IMR-90 (cell line): ENCODE results near the gene DSCAML1. TPM values are rescaled to one million over a fixed set of nuclear protein-coding genes. Genes with fewer than 3 reads are reported as not detected.

Experiments used
- ATAC-seq: fragments of 200-7000 bp; cut with Tn5 transposase; 2 replicates; pipeline ENCODE4 v1.9.1; 2020; ENCODE audit warnings: low read depth, mild to moderate bottlenecking, moderate library complexity
- BruUV-seq: library from RNA; stranded (reverse); fragments of 400-500 nt; replicated peaks from 2 replicates; lab custom pipeline; 2021; lab: Mats Ljungman, UMichigan
- CTCF ChIA-PET: fragments of 300-600 bp; formaldehyde crosslinking; extraction: SDS; loops from one replicate; lab custom pipeline; 2021; ENCODE audit warnings: antibody characterized with exemption; lab: Yijun Ruan, JAX
- POLR2A ChIA-PET: fragments of 300-600 bp; sonication (Branson Sonifier 250); formaldehyde crosslinking; loops from one replicate; lab custom pipeline; 2022; ENCODE audit warnings: antibody characterized with exemption; ENCODE audit not compliant: unreplicated experiment; lab: Charles Lee
- DNase-seq: peaks from one replicate; pipeline ENCODE4 v3.0.0; 2013
- H2AFZ ChIP-seq: replicated peaks from 2 replicates; pipeline ENCODE3; 2013; ENCODE audit warnings: low read length, mild to moderate bottlenecking; ENCODE audit not compliant: poor library complexity
- H2AK5ac ChIP-seq: 2 replicates; pipeline ENCODE4 v1.6.1; 2013; ENCODE audit warnings: low read depth, low read length, inconsistent platforms
- H2AK9ac ChIP-seq: replicated peaks from 2 replicates; pipeline ENCODE3; 2013; ENCODE audit warnings: mild to moderate bottlenecking, low read depth, low read length, moderate library complexity; ENCODE audit not compliant: poor library complexity
- H2BK120ac ChIP-seq: 2 replicates; pipeline ENCODE4 v1.6.1; 2013; ENCODE audit warnings: low read depth, low read length, inconsistent platforms
- H2BK15ac ChIP-seq: 3 replicates; pipeline ENCODE4 v1.6.1; 2013; ENCODE audit warnings: low read depth, low read length, inconsistent platforms
- H2BK20ac ChIP-seq: 2 replicates; pipeline ENCODE4 v1.6.1; 2013; ENCODE audit warnings: low read depth, mild to moderate bottlenecking, inconsistent platforms, low read length, moderate library complexity
- H2BK5ac ChIP-seq: 2 replicates; pipeline ENCODE4 v1.6.1; 2013; ENCODE audit warnings: mild to moderate bottlenecking, low read depth, low read length, inconsistent platforms; ENCODE audit not compliant: poor library complexity, severe bottlenecking
- H3K14ac ChIP-seq: replicated peaks from 2 replicates; pipeline ENCODE4 v1.6.1; 2013; ENCODE audit warnings: low read depth, low read length, inconsistent platforms
- H3K18ac ChIP-seq: 2 replicates; pipeline ENCODE4 v1.6.1; 2013; ENCODE audit warnings: low read depth, low read length, control low read depth
- H3K23ac ChIP-seq: 2 replicates; pipeline ENCODE4 v1.6.1; 2013; ENCODE audit warnings: low read depth, low read length, inconsistent platforms
- H3K27ac ChIP-seq: 2 replicates; pipeline ENCODE4 v1.5.1; 2013; ENCODE audit warnings: mild to moderate bottlenecking, control low read depth, low read length; ENCODE audit not compliant: insufficient read depth
- H3K27me3 ChIP-seq: 2 replicates; pipeline ENCODE4 v1.6.1; 2013; ENCODE audit warnings: low read length; ENCODE audit not compliant: control insufficient read depth, insufficient read depth
- H3K36me3 ChIP-seq: 2 replicates; pipeline ENCODE4 v1.6.1; 2013; ENCODE audit warnings: low read length, mixed read lengths; ENCODE audit not compliant: control insufficient read depth, insufficient read depth
- H3K4ac ChIP-seq: 2 replicates; pipeline ENCODE4 v1.6.1; 2013; ENCODE audit warnings: low read depth, low read length, inconsistent platforms
- H3K4me1 ChIP-seq: 2 replicates; pipeline ENCODE4 v1.6.1; 2013; ENCODE audit warnings: low read length, mixed read lengths; ENCODE audit not compliant: control insufficient read depth, insufficient read depth
- H3K4me2 ChIP-seq: 2 replicates; pipeline ENCODE4 v1.6.1; 2013; ENCODE audit warnings: low read depth, mild to moderate bottlenecking, control low read depth, low read length, moderate library complexity
- H3K4me3 ChIP-seq: 2 replicates; pipeline ENCODE4 v1.5.1; 2013; ENCODE audit warnings: low read depth, mild to moderate bottlenecking, control low read depth, low read length, moderate library complexity; ENCODE audit not compliant: insufficient read depth
- H3K56ac ChIP-seq: 2 replicates; pipeline ENCODE4 v1.6.1; 2013; ENCODE audit warnings: low read length, inconsistent platforms; ENCODE audit not compliant: insufficient read depth; ENCODE audit errors: extremely low read depth
- H3K79me1 ChIP-seq, 2 experiments: 2 replicates each; pipeline ENCODE4 v1.6.1; 2013; ENCODE audit warnings: low read length in 2 of 2, inconsistent platforms in 1 of 2, low read depth in 1 of 2
- H3K9ac ChIP-seq: 2 replicates; pipeline ENCODE4 v1.6.1; 2013; ENCODE audit warnings: low read depth, low read length, control low read depth
- H3K9me1 ChIP-seq: 2 replicates; pipeline ENCODE4 v1.6.1; 2013; ENCODE audit warnings: low read length, inconsistent platforms; ENCODE audit not compliant: insufficient read depth
- H3K9me3 ChIP-seq: 2 replicates; pipeline ENCODE4 v1.6.1; 2013; ENCODE audit warnings: low read length; ENCODE audit not compliant: control insufficient read depth, insufficient read depth
- H4K20me1 ChIP-seq: 2 replicates; pipeline ENCODE4 v1.6.1; 2013; ENCODE audit warnings: low read length, inconsistent platforms; ENCODE audit not compliant: insufficient read depth
- H4K5ac ChIP-seq: 2 replicates; pipeline ENCODE4 v1.6.1; 2013; ENCODE audit warnings: mild to moderate bottlenecking, low read depth, low read length, control low read depth
- H4K8ac ChIP-seq, 2 experiments: 2 replicates each; pipeline ENCODE4 v1.6.1; 2013; ENCODE audit warnings: low read depth in 2 of 2, low read length in 2 of 2, control low read depth in 1 of 2, inconsistent platforms in 1 of 2
- H4K91ac ChIP-seq: 2 replicates; pipeline ENCODE4 v1.6.1; 2013; ENCODE audit warnings: low read depth, low read length, inconsistent platforms; ENCODE audit not compliant: insufficient read depth
- CHD1 ChIP-seq: IDR thresholded peaks from 2 replicates; pipeline ENCODE4 v1.6.1; 2012; ENCODE audit warnings: low read depth, low read length, improper control_type of control experiment
- SMC3 ChIP-seq: fragments of 150-350 bp; IDR thresholded peaks from 2 replicates; pipeline ENCODE4 v1.6.1; 2016; ENCODE audit warnings: low read depth, mild to moderate bottlenecking, antibody characterized with exemption, low read length, moderate library complexity
- WGBS, 2 experiments: methylation state at CpG; one replicate each; pipeline versions ENCODE4 v1.1.5 to v1.1.7; 2013; ENCODE audit warnings: missing lambda C conversion rate in 2 of 2; ENCODE audit not compliant: insufficient read length in 1 of 2; ENCODE audit errors: extremely low coverage in 2 of 2; 5-methylcytosine and 5-hydroxymethylcytosine counted together
- dilution Hi-C: fragments of 300-500 bp; cut with HindIII; formaldehyde crosslinking; loops from one replicate; pipeline ENCODE4 v1.14.3; 2018; ENCODE audit warnings: low sequenced_read_pairs; ENCODE audit not compliant: unreplicated experiment
- in situ Hi-C: fragments of 300-500 bp; cut with MboI; formaldehyde crosslinking; loops from 3 replicates; pipeline ENCODE4 v1.14.3; 2019; ENCODE audit warnings: low sequenced_read_pairs, inconsistent platforms, mixed read lengths
- intact Hi-C: fragments of 100-400 bp; cut with micrococcal nuclease; formaldehyde crosslinking; loops from 2 replicates; pipeline ENCODE4 v1.10.0; 2022
- polyA plus RNA-seq, 3 experiments: library from polyadenylated mRNA; depleted of rRNA; stranded (reverse); fragments of >200 nt; gene quantifications; 2 replicates each; pipeline ENCODE4 v1.2.3, GENCODE V29; 2012; ENCODE audit warnings: low replicate concordance in 1 of 3
- total RNA-seq: library from RNA; depleted of rRNA; stranded (reverse); fragments of >200 nt; gene quantifications from 2 replicates; pipeline ENCODE4 v1.2.3, GENCODE V29; 2012

The DSCAML1 gene
- total and polyA plus RNA-seq, 2 of the 4 experiments (the other 2 are of a cell fraction) = not detected

- no peak for ATAC-seq
- WGBS, 2 experiments = no CpG with 5 or more reads among the region's 3 CpGs
- no TSS peak for BruUV-seq
These were observed 103.7 kb downstream of the DSCAML1 start for GRCh38 chr11:117693344-117693743.

More at GRCh38 chr11:117693344-117693743, 103.7 kb downstream of the DSCAML1 start:
- Histone ChIP-seq H4K5ac (no peak overlapping the region), H3K56ac (no peak overlapping the region), H3K79me1 (no peaks in the 10 kb centered on the region), H3K9me3 (no peaks in the 10 kb centered on the region), H2BK20ac (no peak overlapping the region), H3K23ac (no peak overlapping the region), H3K4me3 (no peak overlapping the region), H3K9me1 (no peaks in the 10 kb centered on the region), H4K8ac (no peak overlapping the region), H4K91ac (no peak overlapping the region), H4K20me1 (no peaks in the 10 kb centered on the region), H2AK5ac (no peak overlapping the region), H3K14ac (no peak overlapping the region), H3K4me1 (no peaks in the 10 kb centered on the region), H3K27ac (no peak overlapping the region), H3K4ac (no peak overlapping the region), H3K4me2 (no peak overlapping the region), H3K27me3 (peaks cover 19% of the 10 kb centered on the region), H3K9ac (no peak overlapping the region), H2AK9ac (no peak overlapping the region), H2BK120ac (no peak overlapping the region), H2BK15ac (no peak overlapping the region), H3K18ac (no peak overlapping the region), H2BK5ac (no peak overlapping the region), H3K36me3 (no peaks in the 10 kb centered on the region), H2AFZ (no peak overlapping the region)
- intact Hi-C loops = no loop called here
- ChIA-PET CTCF (no interaction called here), POLR2A (no interaction called here)
- in situ Hi-C loops = no loop called here
- dilution Hi-C loops = no loop called here
- TF ChIP-seq SMC3 (no peak), CHD1 (no peak)
- no peak for DNase-seq
